GM18861 (cell line): ENCODE results near the gene ETV3.

Experiments
- ATAC-seq: cut with Tn5 transposase; IDR thresholded peaks from one replicate; pipeline ENCODE4 v1.9.1; 2021; ENCODE audit not compliant: unreplicated experiment

Gene ETV3

DNA sequence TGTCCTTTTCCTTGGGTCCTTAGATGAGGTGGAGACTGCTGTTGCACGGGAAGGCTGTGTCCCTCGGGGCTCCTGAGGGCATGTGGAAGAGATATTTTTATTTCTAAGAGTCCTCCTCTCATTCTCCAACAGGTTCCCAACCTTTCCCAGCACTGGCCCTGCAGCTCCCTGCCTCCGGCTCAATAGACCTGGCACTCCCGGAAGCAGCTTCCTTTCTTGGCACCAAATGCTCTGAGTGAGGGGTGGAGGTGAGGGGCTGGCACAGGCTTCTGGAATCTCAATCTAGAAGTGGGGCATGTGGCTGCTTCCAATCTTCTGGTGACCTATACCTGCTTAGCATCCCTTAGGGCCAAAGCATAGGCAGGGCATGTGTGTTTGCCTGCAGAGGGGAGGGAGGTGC is 43.1 kb downstream of the ETV3 start:
- ATAC-seq: no peak

DNA sequence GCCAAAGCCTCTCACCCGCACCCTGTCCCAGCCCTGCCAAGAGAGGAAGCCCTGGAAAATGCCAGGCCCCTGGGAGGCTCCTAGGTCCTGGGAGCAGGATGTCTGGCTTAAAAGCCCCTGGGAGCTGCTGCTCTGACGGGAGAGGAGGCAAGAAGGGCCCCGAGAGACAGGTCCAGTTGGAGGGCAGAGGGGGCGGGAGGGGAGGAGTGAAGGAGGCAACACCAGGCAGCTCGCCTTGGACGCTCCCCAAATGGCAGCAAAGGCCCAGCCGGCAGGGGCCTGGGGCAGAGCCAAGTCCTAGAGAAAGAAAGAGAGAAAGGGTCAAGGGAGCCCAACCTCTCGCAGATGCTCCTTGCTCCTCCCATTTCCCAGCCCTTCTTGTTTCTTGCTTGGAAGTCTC is 45.4 kb downstream of the ETV3 start:
- ATAC-seq: no peak

DNA sequence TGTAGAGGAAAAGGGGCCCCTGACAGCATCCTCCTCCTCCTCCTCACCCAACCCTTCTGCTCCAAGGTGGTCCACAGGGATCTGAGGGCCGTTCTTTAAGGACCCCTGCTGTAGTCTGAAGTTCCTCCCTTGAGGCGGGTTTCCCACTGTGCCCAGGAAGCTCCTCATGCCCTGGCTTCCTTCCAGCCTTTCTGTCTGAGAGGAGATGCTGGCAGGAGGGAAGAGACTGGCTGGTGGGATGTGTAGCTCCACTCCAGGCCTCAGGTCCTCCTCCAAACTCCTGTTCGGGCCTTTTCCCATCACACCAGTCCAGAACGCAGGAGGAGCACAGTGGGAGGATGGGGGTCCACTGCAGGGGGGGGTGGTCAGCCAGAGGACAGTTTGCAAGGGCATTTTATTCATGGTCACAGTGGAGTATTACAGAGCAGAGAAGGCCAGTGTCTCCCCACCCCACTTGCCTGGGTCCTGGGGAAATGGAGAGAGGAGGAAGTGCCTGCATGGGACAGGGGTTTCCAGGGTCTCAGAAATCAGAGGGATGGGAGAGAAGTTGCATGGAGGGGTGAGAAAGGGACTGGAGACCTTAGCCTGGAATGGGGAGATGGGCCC is 46.4 kb downstream of the ETV3 start:
- ATAC-seq: no peak

DNA sequence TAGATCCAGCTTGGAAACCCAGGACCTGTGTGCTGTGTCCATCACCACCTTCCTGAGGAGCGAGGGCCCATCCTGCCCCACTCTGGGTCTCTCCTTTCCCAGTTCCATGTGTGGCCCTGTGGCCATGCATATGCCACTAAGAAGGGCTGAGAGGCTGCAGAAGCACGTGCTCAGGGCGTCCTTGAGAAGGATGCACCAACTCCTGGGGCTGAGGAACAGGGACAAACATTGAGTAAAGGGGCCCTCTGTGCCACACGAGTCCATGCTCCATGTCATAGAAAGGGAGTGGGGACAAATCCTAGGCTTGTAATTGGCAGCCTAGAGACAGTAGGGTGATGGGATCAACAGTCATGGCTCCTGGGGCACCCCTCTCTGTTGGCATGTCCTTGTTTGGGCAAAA is 47.0 kb downstream of the ETV3 start:
- ATAC-seq: no peak

DNA sequence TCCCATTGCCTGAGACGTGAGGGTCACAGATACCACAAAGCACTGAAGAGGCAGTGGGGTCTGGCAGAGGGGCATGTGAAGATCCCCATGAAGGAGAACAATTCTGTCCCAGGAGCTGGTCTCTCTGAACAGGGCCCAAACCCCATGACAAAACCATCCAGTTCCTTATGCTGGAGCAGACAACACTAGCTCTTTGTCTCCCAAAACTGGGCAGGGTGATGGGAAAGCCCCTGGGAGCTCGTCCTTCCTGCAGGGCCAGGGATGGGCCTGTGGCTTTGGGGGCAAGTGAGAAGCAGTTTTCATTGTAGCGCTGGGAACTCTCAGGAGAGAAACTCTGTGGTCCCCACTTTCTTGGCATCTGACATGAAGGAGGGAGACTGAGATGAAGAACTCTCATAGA is 47.4 kb downstream of the ETV3 start:
- no peak for ATAC-seq

DNA sequence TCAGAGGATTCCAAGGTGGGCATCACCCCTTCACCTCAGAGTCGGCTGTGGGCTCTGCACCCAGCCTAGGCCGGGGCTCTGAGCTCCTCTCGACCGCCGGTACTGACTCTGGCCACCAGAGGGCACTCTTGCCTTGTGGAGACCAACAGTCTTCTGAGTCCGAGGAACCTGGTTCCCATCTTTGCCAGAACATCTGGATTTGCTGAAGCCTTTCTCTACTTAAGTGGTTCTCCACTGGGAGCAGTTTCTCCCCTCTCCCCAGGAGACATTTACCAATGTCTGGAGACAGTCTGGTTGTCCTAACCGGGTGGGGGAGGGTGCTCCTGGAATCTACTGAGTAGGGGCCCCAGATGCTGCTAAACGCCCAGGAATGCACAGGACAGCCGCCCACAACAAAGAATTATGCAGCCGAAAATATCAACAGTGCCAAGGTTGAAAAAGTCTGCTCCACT is 48.0 kb downstream of the ETV3 start:
- ATAC-seq: no peak

DNA sequence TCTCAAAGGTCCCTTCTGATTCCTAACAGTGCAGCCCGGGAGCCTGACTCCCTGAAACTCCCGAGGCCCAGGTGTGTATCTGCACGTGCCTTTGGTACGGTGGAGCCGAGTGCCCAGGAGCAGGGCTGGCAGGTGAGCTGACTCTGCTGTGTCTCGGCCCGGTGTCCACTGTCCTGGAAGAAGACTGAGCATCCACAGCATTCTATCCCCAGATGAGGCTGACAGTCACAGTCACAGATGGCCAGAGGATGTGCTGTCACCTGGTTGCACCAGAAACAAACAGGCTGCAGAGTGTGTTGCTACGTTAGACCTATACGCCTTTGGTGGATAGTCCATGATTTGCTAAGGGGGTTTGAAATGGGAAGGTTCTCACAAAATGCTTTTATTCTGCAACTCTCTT is 48.4 kb downstream of the ETV3 start:
- no peak for ATAC-seq

DNA sequence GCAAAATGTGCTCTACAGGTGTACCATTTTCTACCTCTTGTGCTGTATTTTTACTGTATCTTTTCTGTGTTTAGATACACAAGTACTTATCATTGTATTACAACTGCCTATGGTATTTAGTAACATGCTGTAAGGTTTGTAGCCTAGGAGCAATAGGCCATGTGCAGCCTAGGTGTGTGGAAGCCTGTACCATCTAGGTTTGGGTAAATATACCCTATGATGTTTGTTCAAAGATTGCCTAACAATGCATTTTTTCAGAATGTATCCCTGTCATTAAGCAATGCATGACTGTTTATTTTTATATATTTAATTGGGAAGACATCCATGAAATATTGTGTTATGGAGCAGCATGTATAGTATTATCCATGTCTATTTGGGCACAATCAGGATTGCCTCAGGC is 49.6 kb downstream of the ETV3 start:
- ATAC-seq: no peak

DNA sequence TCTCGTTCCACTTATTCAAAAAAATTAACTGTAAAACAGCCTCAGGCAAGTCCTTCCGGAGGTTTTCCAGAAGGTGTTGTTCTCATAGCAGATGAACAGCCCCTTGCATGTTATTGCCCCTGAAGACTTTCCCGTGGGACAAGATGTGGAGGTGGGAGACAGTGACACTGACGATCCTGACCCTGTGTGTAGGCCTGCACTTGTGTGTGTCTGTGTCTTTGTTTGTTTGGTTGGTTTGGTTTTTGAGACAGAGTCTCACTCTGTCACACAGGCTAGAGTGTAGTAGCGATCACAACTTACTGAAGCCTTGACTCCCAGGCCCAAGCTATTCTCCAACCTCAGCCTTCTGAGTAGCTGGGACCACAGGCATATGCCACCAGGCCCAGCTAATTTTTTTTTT is 51.2 kb downstream of the ETV3 start:
- no peak for ATAC-seq

DNA sequence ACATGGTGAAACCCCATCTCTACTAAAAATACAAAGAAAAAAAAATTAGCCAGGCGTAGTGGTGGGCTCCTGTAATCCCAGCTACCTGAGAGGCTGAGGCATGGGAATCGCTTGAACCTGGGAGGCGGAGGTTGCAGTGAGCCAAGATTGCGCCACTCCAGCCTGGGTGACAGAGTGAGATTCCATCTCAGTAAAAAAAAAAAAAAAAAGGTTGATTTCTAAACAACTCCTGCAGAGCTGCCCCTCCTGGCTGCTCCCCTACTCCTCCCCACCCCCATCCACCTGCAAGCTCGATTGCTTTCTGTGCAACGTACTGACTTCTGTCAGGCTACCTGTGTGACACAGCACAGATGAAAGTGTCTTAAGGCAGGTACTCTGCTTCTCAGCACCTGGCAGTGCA is 51.9 kb downstream of the ETV3 start:
- ATAC-seq: no peak

DNA sequence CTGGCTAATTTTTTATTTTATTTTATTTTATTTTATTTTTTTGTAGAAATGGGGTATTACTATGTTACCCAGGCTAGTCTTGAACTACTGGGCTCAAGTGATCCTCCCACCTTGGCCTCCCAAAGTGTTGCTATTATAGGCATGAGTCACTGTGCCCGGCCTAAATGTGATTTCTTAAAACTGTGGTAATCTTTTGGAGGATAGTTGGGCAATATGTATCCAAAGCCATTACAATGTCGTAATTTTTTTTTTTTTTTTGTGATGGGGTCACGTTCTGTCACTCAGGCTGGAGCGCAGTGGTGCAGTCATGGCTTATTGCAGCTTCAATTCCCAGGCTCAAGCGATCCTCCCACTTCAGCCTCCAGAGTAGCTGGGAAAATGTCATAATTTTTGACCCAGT is 52.8 kb downstream of the ETV3 start:
- ATAC-seq: no peak

DNA sequence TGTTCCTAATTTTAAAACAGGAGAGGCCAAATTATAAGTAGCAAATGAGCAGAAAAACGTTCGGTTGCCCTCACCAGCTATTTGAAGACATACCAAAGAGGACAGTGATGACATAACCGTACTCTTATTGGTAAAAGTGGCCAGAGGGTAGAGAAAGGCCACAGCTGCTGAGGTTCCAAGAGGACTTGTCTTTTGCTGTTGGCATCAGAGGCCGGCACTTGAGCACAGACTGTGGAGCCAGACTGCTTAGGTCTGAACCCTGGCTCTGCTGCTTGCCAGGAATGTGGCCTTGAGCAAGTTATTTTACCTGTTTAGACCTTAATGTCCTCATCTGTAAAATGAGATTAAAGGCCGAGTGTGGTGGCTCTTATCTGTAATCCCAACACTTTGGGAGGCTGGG is 53.5 kb downstream of the ETV3 start:
- no peak for ATAC-seq

DNA sequence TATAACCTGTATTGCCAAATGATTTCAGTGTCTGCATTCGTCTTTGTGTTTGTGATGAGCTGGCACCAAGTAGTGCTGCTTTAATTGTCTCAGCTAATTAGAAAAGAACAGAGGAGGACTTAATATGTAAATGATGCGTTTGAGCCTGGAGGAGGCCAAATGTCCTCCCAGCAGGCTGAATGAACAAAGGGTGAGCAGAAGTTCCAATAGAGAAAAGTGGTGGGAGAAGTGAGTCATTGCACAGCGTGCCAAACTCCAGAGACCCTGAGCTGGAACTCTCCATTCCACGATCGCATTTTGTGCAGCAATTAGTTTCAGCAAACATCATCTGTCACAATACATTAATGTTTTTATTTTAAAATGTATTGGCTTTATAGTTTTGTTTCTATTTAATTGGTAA is 56.5 kb downstream of the ETV3 start:
- ATAC-seq: no peak

DNA sequence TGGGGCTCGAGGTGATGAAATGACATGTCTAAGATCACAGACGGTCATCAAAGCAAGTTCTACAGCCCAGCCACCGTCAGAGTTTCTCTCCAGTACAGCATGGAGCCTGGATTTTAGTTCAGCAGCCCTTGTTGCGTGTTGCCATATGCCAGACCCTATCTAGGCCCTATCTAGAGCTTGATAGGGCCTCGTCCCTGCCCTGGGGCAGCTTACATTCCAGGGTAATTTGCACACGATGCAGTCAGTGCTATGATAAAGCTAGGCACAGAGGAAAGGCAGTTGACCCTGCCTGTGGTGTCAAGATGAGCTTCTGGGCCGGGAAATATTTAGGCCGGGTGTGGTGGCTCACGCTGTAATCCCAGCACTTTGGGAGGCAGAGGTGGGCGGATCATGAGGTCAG is 57.5 kb downstream of the ETV3 start:
- no peak for ATAC-seq

DNA sequence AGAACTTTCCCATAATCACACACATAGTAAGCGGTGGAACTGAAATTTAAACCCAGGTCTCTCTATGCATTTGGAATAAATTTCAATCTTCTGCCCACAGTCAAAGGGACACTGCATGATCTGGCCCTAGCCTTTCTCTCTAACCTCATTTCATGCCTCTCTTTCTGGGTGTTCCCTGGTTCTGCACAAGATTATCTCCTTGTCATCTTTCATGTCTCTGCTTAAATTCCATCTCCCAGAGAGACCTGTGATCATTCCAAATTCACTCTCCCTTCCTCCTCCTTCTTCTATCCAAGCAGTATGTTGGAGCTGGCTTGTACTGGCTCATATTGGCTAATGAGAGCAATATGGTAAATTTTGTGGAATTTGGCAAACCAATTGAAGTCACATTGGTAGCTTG is 60.8 kb downstream of the ETV3 start:
- no peak for ATAC-seq

DNA sequence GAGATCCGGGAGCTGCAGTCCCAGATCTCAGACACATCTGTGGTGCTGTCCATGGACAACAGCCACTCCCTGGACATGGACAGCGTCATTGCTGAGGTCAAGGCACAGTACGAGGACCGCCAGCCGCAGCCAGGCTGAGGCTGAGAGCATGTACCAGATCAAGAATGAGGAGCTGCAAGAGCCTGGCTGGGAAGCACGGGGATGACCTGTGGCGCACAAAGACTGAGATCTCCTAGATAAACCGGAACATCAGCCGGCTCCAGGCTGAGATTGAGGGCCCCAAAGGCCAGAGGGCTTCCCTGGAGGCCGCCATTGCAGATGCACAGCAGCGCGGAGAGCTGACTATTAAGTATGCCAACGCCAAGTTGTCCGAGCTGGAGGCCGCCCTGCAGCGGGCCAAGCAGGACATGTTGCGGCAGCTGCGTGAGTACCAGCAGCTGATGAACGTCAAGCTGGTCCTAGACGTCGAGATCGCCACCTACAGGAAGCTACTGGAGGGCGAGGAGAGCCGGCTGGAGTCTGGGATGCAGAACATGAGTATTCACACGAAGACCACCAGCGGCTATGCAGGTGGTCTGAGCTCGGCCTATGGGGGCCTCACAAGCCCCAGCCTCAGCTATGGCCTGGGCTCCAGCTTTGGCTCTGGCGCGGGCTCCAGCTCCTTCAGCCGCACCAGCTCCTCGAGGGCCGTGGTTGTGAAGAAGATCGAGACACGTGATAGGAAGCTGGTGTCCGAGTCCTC is 64.1 kb downstream of the ETV3 start:
- no peak for ATAC-seq
